ENCODE measurements around the gene SULT1A4.
"Not testable (repeated sequence)": the region's sequence is repeated elsewhere in the genome, so short reads cannot be mapped to it uniquely, and the experiment has no call there.

Gene SULT1A4

GRCh38 chr16:29506308-29506707, 46.6 kb downstream of the SULT1A4 start, which contains the start of gene NPIPB12:
NPIPB12 (minus strand) TSS chr16:29506408.
- not testable (repeated sequence) for H3K9ac ChIP-seq (ENCODE audit: low read depth, low read length); H3K4me1 ChIP-seq (ENCODE audit: insufficient read depth, low read length); H3K9me3 ChIP-seq (ENCODE audit: control insufficient read depth, insufficient read depth, low read length); H3K36me3 ChIP-seq (ENCODE audit: insufficient read depth, low read length)

All from ES-I3 (cell line).